Measurements from ENCODE around the gene WNT2B.

The WNT2B gene

GRCh38 chr1:112529301-112529700, 20.5 kb downstream of the WNT2B start:
- no peak for TF ChIP-seq CTCF (IDR thresholded peaks at IDR 0.05; ENCODE audit: extremely low read depth, missing control alignments)
- DNase-seq (ENCODE audit: low spot score) = no peak

GRCh38 chr1:112530832-112531231, 22.1 kb downstream of the WNT2B start:
- no peak for DNase-seq (ENCODE audit: low spot score)
- TF ChIP-seq CTCF (IDR thresholded peaks at IDR 0.05; ENCODE audit: extremely low read depth, missing control alignments) = no peak

GRCh38 chr1:112532064-112532463, 23.3 kb downstream of the WNT2B start:
- TF ChIP-seq CTCF (IDR thresholded peaks at IDR 0.05; ENCODE audit: extremely low read depth, missing control alignments) = no peak
- no peak for DNase-seq (ENCODE audit: low spot score)

- no peak for TF ChIP-seq CTCF (IDR thresholded peaks at IDR 0.05; ENCODE audit: extremely low read depth, missing control alignments)
- DNase-seq (ENCODE audit: low spot score) = no peak
Measured at GRCh38 chr1:112533029-112533428, 24.3 kb downstream of the WNT2B start.

- no peak for DNase-seq (ENCODE audit: low spot score)
- TF ChIP-seq CTCF (IDR thresholded peaks at IDR 0.05; ENCODE audit: extremely low read depth, missing control alignments) = no peak
Measured at GRCh38 chr1:112536561-112536960, 27.8 kb downstream of the WNT2B start.

GRCh38 chr1:112537456-112537855, 28.7 kb downstream of the WNT2B start:
- no peak for TF ChIP-seq CTCF (IDR thresholded peaks at IDR 0.05; ENCODE audit: extremely low read depth, missing control alignments)
- DNase-seq (ENCODE audit: low spot score) = no peak

GRCh38 chr1:112538883-112539282, 30.1 kb downstream of the WNT2B start:
- DNase-seq (ENCODE audit: low spot score) = no peak

More at GRCh38 chr1:112538883-112539282, 30.1 kb downstream of the WNT2B start:
- no peak for TF ChIP-seq CTCF (IDR thresholded peaks at IDR 0.05; ENCODE audit: extremely low read depth, missing control alignments)

Measured in GM20000 (cell line).